H1 (cell line): ENCODE data around the gene SPTBN4. TPM values are rescaled to one million over a fixed set of nuclear protein-coding genes. Genes with fewer than 3 reads are reported as not detected.
A peak's percentile ranks its signal among the peaks of the same experiment; 100 is the strongest.

ENCODE experiments used
- CTCF ChIA-PET: fragments of 300-600 bp; sonication (Branson Sonifier 250); formaldehyde crosslinking; loops from one replicate; lab custom pipeline; 2021; ENCODE audit not compliant: partially characterized antibody; lab: Charles Lee
- POLR2A ChIA-PET: fragments of 300-600 bp; sonication (Branson Sonifier 250); formaldehyde crosslinking; loops from one replicate; lab custom pipeline; 2021; ENCODE audit warnings: inconsistent platforms; ENCODE audit not compliant: partially characterized antibody; lab: Charles Lee
- DNase-seq, 2 experiments: peaks; one replicate each; pipeline versions ENCODE4 v3.0.0 to v3.0.0-alpha.2; 2010 to 2022; ENCODE audit warnings: low spot score in 2 of 2, low read depth in 1 of 2, mixed read lengths in 1 of 2
- FAIRE-seq: peaks from 2 replicates; lab custom pipeline; 2011; peaks lifted over from hg19 to GRCh38; lab: Jason Lieb, UNC
- H2AFZ ChIP-seq: 2 replicates; pipeline ENCODE4 v1.8.1; 2012; ENCODE audit warnings: low read length, inconsistent platforms
- H2AK5ac ChIP-seq: 2 replicates; pipeline ENCODE4 v1.6.1; 2013; ENCODE audit warnings: low read depth, low read length
- H2BK120ac ChIP-seq: replicated peaks from 2 replicates; pipeline ENCODE3; 2013; ENCODE audit warnings: low read depth, low read length, inconsistent platforms
- H2BK12ac ChIP-seq: 2 replicates; pipeline ENCODE4 v1.6.1; 2013; ENCODE audit warnings: low read depth, low read length
- H2BK15ac ChIP-seq: 2 replicates; pipeline ENCODE4 v1.6.1; 2013; ENCODE audit warnings: low read length
- H2BK20ac ChIP-seq: 2 replicates; pipeline ENCODE4 v1.6.1; 2013; ENCODE audit warnings: low read length
- H2BK5ac ChIP-seq: 2 replicates; pipeline ENCODE4 v1.6.1; 2013; ENCODE audit warnings: low read depth, low read length
- H3K14ac ChIP-seq: 2 replicates; pipeline ENCODE4 v1.6.1; 2013; ENCODE audit warnings: inconsistent platforms; ENCODE audit not compliant: insufficient read length
- H3K18ac ChIP-seq: 2 replicates; pipeline ENCODE4 v1.6.1; 2013; ENCODE audit warnings: low read length; ENCODE audit errors: extremely low read depth
- H3K23ac ChIP-seq: 2 replicates; pipeline ENCODE4 v1.6.1; 2013; ENCODE audit warnings: inconsistent platforms; ENCODE audit not compliant: insufficient read length
- H3K23me2 ChIP-seq: 2 replicates; pipeline ENCODE4 v1.6.1; 2013; ENCODE audit warnings: low read depth, low read length
- H3K27ac ChIP-seq: 2 replicates; pipeline ENCODE4 v1.6.1; 2011; ENCODE audit warnings: low read depth, low read length, inconsistent platforms
- H3K27me3 ChIP-seq, 4 experiments: replicated peaks in 1 of 4; 1 replicate in 1 of 4; 2 replicates in 3 of 4; pipeline versions ENCODE4 v1.6.1 to v1.8.1; 2011 to 2013; ENCODE audit warnings: low read length in 3 of 4, mild to moderate bottlenecking in 3 of 4, inconsistent platforms in 2 of 4, mixed read lengths in 2 of 4, moderate library complexity in 1 of 4; ENCODE audit not compliant: control insufficient read depth in 3 of 4, insufficient read depth in 3 of 4; ENCODE audit errors: extremely low read depth in 1 of 4
- H3K36me3 ChIP-seq, 4 experiments: 2 replicates each; pipeline versions ENCODE4 v1.6.1 to v1.8.1; 2011 to 2013; ENCODE audit warnings: mild to moderate bottlenecking in 4 of 4, low read length in 3 of 4, moderate library complexity in 2 of 4, control low read depth in 1 of 4, inconsistent platforms in 1 of 4; ENCODE audit not compliant: insufficient read depth in 4 of 4, control insufficient read depth in 2 of 4
- H3K4ac ChIP-seq: replicated peaks from 2 replicates; pipeline ENCODE3; 2013; ENCODE audit warnings: low read length, low read depth, mixed read lengths, inconsistent platforms; ENCODE audit not compliant: insufficient read length
- H3K4me1 ChIP-seq, 4 experiments: replicated peaks in 1 of 4; 1 replicate in 1 of 4; 2 replicates in 3 of 4; pipeline versions ENCODE4 v1.6.1 to v1.8.1; 2011 to 2013; ENCODE audit warnings: low read length in 3 of 4, inconsistent platforms in 2 of 4, mixed read lengths in 1 of 4; ENCODE audit not compliant: insufficient read depth in 4 of 4, control insufficient read depth in 3 of 4
- H3K4me2 ChIP-seq, 2 experiments: 2 replicates each; pipeline versions ENCODE4 v1.6.1 to v1.8.1; 2011 to 2013; ENCODE audit warnings: low read depth in 2 of 2, low read length in 2 of 2, control low read depth in 1 of 2, inconsistent platforms in 1 of 2, mild to moderate bottlenecking in 1 of 2; ENCODE audit not compliant: insufficient read depth in 1 of 2
- H3K4me3 ChIP-seq, 4 experiments: fragments of 200-600, 300-600 bp in 1 of 4; sonication (generic), shearing (Covaris generic), sonication (Bioruptor Twin) in 1 of 4; 2 replicates each; pipeline versions ENCODE4 v1.5.1 to v1.8.1; 2011 to 2016; ENCODE audit warnings: low read length in 4 of 4, low read depth in 3 of 4, control low read depth in 2 of 4, inconsistent platforms in 2 of 4, mild to moderate bottlenecking in 2 of 4, mixed read lengths in 1 of 4, moderate library complexity in 1 of 4; ENCODE audit not compliant: insufficient read depth in 2 of 4; ENCODE audit errors: extremely low read depth in 1 of 4
- H3K56ac ChIP-seq: replicated peaks from 2 replicates; pipeline ENCODE3; 2013; ENCODE audit warnings: low read depth, mild to moderate bottlenecking, mixed read lengths, low read length, inconsistent platforms; ENCODE audit not compliant: insufficient read length
- H3K79me1 ChIP-seq: 2 replicates; pipeline ENCODE4 v1.6.1; 2013; ENCODE audit warnings: low read depth, low read length, control low read depth
- H3K79me2 ChIP-seq, 2 experiments: 2 replicates each; pipeline versions ENCODE4 v1.6.1 to v1.8.1; 2012 to 2013; ENCODE audit warnings: low read length in 2 of 2, mild to moderate bottlenecking in 2 of 2, inconsistent platforms in 1 of 2; ENCODE audit not compliant: insufficient read depth in 2 of 2, control insufficient read depth in 1 of 2
- H3K9ac ChIP-seq, 4 experiments: replicated peaks in 1 of 4; 1 replicate in 1 of 4; 2 replicates in 3 of 4; pipeline versions ENCODE4 v1.6.1 to v1.8.1; 2011 to 2013; ENCODE audit warnings: low read depth in 3 of 4, low read length in 3 of 4, control low read depth in 2 of 4, mild to moderate bottlenecking in 2 of 4, moderate library complexity in 2 of 4, inconsistent platforms in 1 of 4; ENCODE audit errors: extremely low read depth in 1 of 4
- H3K9me3 ChIP-seq, 2 experiments: 2 replicates each; pipeline versions ENCODE4 v1.6.1 to v1.8.1; 2012 to 2013; ENCODE audit warnings: mild to moderate bottlenecking in 2 of 2, moderate library complexity in 2 of 2, control low read depth in 1 of 2, inconsistent platforms in 1 of 2, low read depth in 1 of 2, low read length in 1 of 2, mixed read lengths in 1 of 2; ENCODE audit not compliant: insufficient read depth in 2 of 2
- H4K20me1 ChIP-seq, 2 experiments: replicated peaks in 1 of 2; 2 replicates each; pipeline versions ENCODE3 to v1.8.1; 2011 to 2013; ENCODE audit warnings: inconsistent platforms in 2 of 2, low read length in 2 of 2, mild to moderate bottlenecking in 1 of 2; ENCODE audit not compliant: insufficient read depth in 2 of 2, control insufficient read depth in 1 of 2
- H4K5ac ChIP-seq: 2 replicates; pipeline ENCODE4 v1.6.1; 2013; ENCODE audit warnings: low read length, low read depth, mixed read lengths, inconsistent platforms; ENCODE audit not compliant: insufficient read length
- H4K8ac ChIP-seq: 2 replicates; pipeline ENCODE4 v1.8.0; 2013; ENCODE audit warnings: mild to moderate bottlenecking, moderate library complexity, low read length, inconsistent platforms; ENCODE audit not compliant: insufficient read depth; ENCODE audit errors: extremely low read depth
- H4K91ac ChIP-seq: replicated peaks from 2 replicates; pipeline ENCODE3; 2013; ENCODE audit warnings: low read length, mixed read lengths, inconsistent platforms; ENCODE audit not compliant: insufficient read length
- CTCF ChIP-seq, 3 experiments: IDR thresholded peaks; 1 replicate in 2 of 3; 2 replicates in 1 of 3; pipeline versions ENCODE4 v1.5.1 to v1.6.1; 2011; ENCODE audit warnings: low read length in 3 of 3, mild to moderate bottlenecking in 3 of 3, inconsistent platforms in 2 of 3, low read depth in 1 of 3, moderate library complexity in 1 of 3; ENCODE audit not compliant: insufficient read depth in 1 of 3; ENCODE audit errors: control extremely low read depth in 1 of 3
- EGR1 ChIP-seq: IDR thresholded peaks from 2 replicates; pipeline ENCODE4 v1.6.1; 2011; ENCODE audit warnings: low read depth, low read length, borderline replicate concordance
- PHF8 ChIP-seq: fragments of 200-600 bp; sonication (generic); conservative IDR thresholded peaks from 2 replicates; pipeline ENCODE4 v1.7.1; 2012; ENCODE audit warnings: low read depth, mild to moderate bottlenecking, inconsistent platforms, low read length, moderate library complexity
- POLR2AphosphoS5 ChIP-seq: IDR thresholded peaks from 2 replicates; pipeline ENCODE4 v1.6.1; 2011; ENCODE audit warnings: low read depth, low read length
- RAD21 ChIP-seq, 2 experiments: IDR thresholded peaks in 1 of 2; conservative IDR thresholded peaks in 1 of 2; 2 replicates each; pipeline ENCODE4 v1.6.1; 2011; ENCODE audit warnings: low read depth in 2 of 2, low read length in 2 of 2, improper control_type of control experiment in 1 of 2, inconsistent platforms in 1 of 2, mild to moderate bottlenecking in 1 of 2, moderate library complexity in 1 of 2
- SUZ12 ChIP-seq: fragments of 200-600 bp; sonication (generic); IDR thresholded peaks from 2 replicates; pipeline ENCODE4 v1.6.1; 2012; ENCODE audit warnings: mild to moderate bottlenecking, inconsistent platforms, low read length, moderate library complexity, mixed read lengths
- WGBS, 2 experiments: shearing (Covaris generic) in 1 of 2; methylation state at CpG; one replicate each; pipeline versions ENCODE4 v1.1.6 to v1.1.7; 2013 to 2015; ENCODE audit warnings: low lambda C conversion rate in 2 of 2, mixed read lengths in 2 of 2, inconsistent platforms in 1 of 2, low coverage in 1 of 2, missing lambda C conversion rate in 1 of 2; ENCODE audit not compliant: insufficient replicate concordance in 2 of 2, insufficient coverage in 1 of 2, insufficient read length in 1 of 2; ENCODE audit errors: extremely low coverage in 1 of 2, missing lambda C conversion rate in 1 of 2; 5-methylcytosine and 5-hydroxymethylcytosine counted together
- polyA plus RNA-seq, 7 experiments: library from polyadenylated mRNA; depleted of rRNA in 3 of 7; stranded (reverse) in 5 of 7; unstranded in 2 of 7; fragments of >200 nt in 5 of 7; fragments of 200-250 nt in 2 of 7; gene quantifications; 1 replicate in 5 of 7; 2 replicates in 1 of 7; 4 replicates in 1 of 7; pipeline versions ENCODE4 v1.2.1 to v1.2.3, GENCODE V29; 2011 to 2013; ENCODE audit warnings: missing spikeins in 2 of 7, mixed read lengths in 2 of 7
- total RNA-seq: library from RNA; stranded (reverse); fragmentation: NEBNext Ultra II Directional; extraction: Animal tissue kit (Norgen Biotek cat#: 25700); gene quantifications from 2 replicates; pipeline ENCODE4 v1.2.1, GENCODE V29; 2021

The SPTBN4 gene
- total and polyA plus RNA-seq, 2 of the 8 experiments (the other 6 are each of a cell fraction or from before 2014, with no cell fraction given): 1.9 to 3.0 TPM

GRCh38 chr19:40623403-40624251, 156.8 kb downstream of the SPTBN4 start:
- no peak overlapping the region for H4K5ac ChIP-seq
- WGBS, 2 experiments: 14% methylated on average over 35 of the region's 41 CpGs; no CpG with 5 or more reads in 1 of the 2 experiments
- no peak overlapping the region for H2BK120ac ChIP-seq
- no peak overlapping the region for H3K14ac ChIP-seq
- DNase-seq (peak in 1 of 2 experiments; percentile 100), FAIRE-seq (no peak)
- H2AFZ ChIP-seq: no peak overlapping the region
- H3K4me2 ChIP-seq: peak overlapping the region; percentile 54 to 81
- H3K27ac ChIP-seq: no peak overlapping the region; the same call in 1 of the 2 replicates
- 0 out of 2 replicates have a peak overlapping the region, but pooled peaks have one; percentile 55 for H2BK15ac ChIP-seq
- ChIA-PET CTCF (interaction anchor here (1.0 to 5.3 kb wide), 4 partner anchors 11 to 21 kb away, joined by 4 to 51 read pairs (median 7); no protein-coding TSS in a partner anchor), POLR2A (interaction anchor here (0.8 to 2.3 kb wide), 8 partner anchors 9 to 181 kb away, joined by 3 to 14 read pairs (median 6); no protein-coding TSS in a partner anchor)
- peaks cover 5 to 37% (median 18%) of the 10 kb centered on the region in 4 experiments for H3K36me3 ChIP-seq
- no peaks in the 10 kb centered on the region for H3K79me2 ChIP-seq
- peak overlapping the region in 3 of 4 experiments; percentile 41 to 46 (median 45); a peak in 3 of 7 replicates for H3K9ac ChIP-seq
- no peaks in the 10 kb centered on the region; a peak in 1 of 7 replicates for H3K27me3 ChIP-seq
- no peak overlapping the region for H3K23ac ChIP-seq
- no peaks in the 10 kb centered on the region for H3K9me3 ChIP-seq
- no peaks in the 10 kb centered on the region for H3K79me1 ChIP-seq
- peak overlapping the region; percentile 32 for H3K56ac ChIP-seq
- no peak overlapping the region for H3K4ac ChIP-seq
- no peak overlapping the region for H4K91ac ChIP-seq
- H2AK5ac ChIP-seq: no peak overlapping the region
- H3K4me1 ChIP-seq: peaks cover 0 to 18% (median 8%) of the 10 kb centered on the region in 4 experiments; a peak in 6 of 7 replicates
- no peak overlapping the region for H2BK20ac ChIP-seq
- no peak overlapping the region; the same call in 1 of the 2 replicates for H2BK12ac ChIP-seq
- H3K23me2 ChIP-seq: peaks cover 2% of the 10 kb centered on the region; the same call in 1 of the 2 replicates
- H2BK5ac ChIP-seq: peak overlapping the region; percentile 61; the same call in 1 of the 2 replicates
- peaks cover 0 to 5% of the 10 kb centered on the region in 2 experiments for H4K20me1 ChIP-seq
- peak overlapping the region; percentile 75; the same call in 1 of the 2 replicates for H3K18ac ChIP-seq
- peak overlapping the region; percentile 6 to 53 (median 42); a peak in 7 of 8 replicates for H3K4me3 ChIP-seq
- H4K8ac ChIP-seq: peak overlapping the region; percentile 91
- TF ChIP-seq RAD21 (IDR thresholded peaks at IDR 0.05 in 1 of 2, conservative IDR thresholded peaks at IDR 0.05 in 1 of 2; ENCODE audit: low read depth in 2 of 2, low read length in 2 of 2): 0 out of 4 replicates have a peak, but pooled peaks of 1 of the 2 experiments have one; percentile 0
- TF ChIP-seq POLR2AphosphoS5: peak; percentile 64; the same call in 1 of the 2 replicates
- TF ChIP-seq SUZ12: no peak
- TF ChIP-seq CTCF (IDR thresholded peaks at IDR 0.05; ENCODE audit: control extremely low read depth in 1 of 3, insufficient read depth in 1 of 3, low read depth in 1 of 3, low read length in 3 of 3): peak in 1 of 3 experiments; percentile 1; a peak in 1 of 4 replicates
- TF ChIP-seq PHF8: no peak
- TF ChIP-seq EGR1: peak; percentile 55; the same call in 1 of the 2 replicates
